H54 (cell line): ENCODE data around the gene CFAP70.

Experiments
- DNase-seq: peaks from one replicate; pipeline ENCODE4 v3.0.0; 2011; ENCODE audit warnings: low spot score, mixed read lengths; ENCODE audit not compliant: insufficient read length
- FAIRE-seq: peaks from 3 replicates; lab custom pipeline; 2011; peaks lifted over from hg19 to GRCh38; lab: Jason Lieb, UNC
- POLR2A ChIP-seq: IDR thresholded peaks from 2 replicates; pipeline ENCODE4 v1.6.1; 2011; ENCODE audit warnings: low read depth, mild to moderate bottlenecking, low read length

The CFAP70 gene

GRCh38 chr10:73205890-73206289, 152.8 kb downstream of the CFAP70 start:
- DNase-seq = no peak
- FAIRE-seq = no peak
- no peak for TF ChIP-seq POLR2A

GRCh38 chr10:73205081-73205480, 153.6 kb downstream of the CFAP70 start:
- FAIRE-seq (no peak), DNase-seq (no peak)
- no peak for TF ChIP-seq POLR2A
